GM12878 (cell line): ENCODE measurements around the gene OR4D6.

Experiments
- CTCF ChIP-seq, 3 experiments: IDR thresholded peaks in 2 of 3; conservative IDR thresholded peaks in 1 of 3; 2 replicates each; pipeline ENCODE4 v1.5.1; 2011; ENCODE audit warnings: low read depth in 3 of 3, low read length in 3 of 3, mild to moderate bottlenecking in 3 of 3, control low read depth in 2 of 3, moderate library complexity in 2 of 3, inconsistent platforms in 1 of 3, mixed read lengths in 1 of 3; ENCODE audit not compliant: control insufficient read depth in 2 of 3, insufficient read depth in 1 of 3; ENCODE audit errors: extremely low read depth in 1 of 3
- E2F4 ChIP-seq: IDR thresholded peaks from 2 replicates; pipeline ENCODE4 v1.6.1; 2012; ENCODE audit warnings: low read depth, low read length, improper control_type of control experiment
- ELK1 ChIP-seq: IDR thresholded peaks from 2 replicates; pipeline ENCODE4 v1.6.1; 2012; ENCODE audit warnings: low read depth, low read length, improper control_type of control experiment
- MYB ChIP-seq: fragments of 150-350 bp; IDR thresholded peaks from 2 replicates; pipeline ENCODE4 v1.6.1; 2014; ENCODE audit warnings: mild to moderate bottlenecking, low read depth, low read length, borderline replicate concordance
- MYC ChIP-seq: IDR thresholded peaks from 2 replicates; pipeline ENCODE4 v1.6.1; 2011; ENCODE audit warnings: mild to moderate bottlenecking, low read length, moderate library complexity, inconsistent platforms; ENCODE audit not compliant: insufficient read depth, insufficient replicate concordance, insufficient read length, severe bottlenecking
- NR2C2 ChIP-seq: IDR thresholded peaks from 2 replicates; pipeline ENCODE4 v1.6.1; 2011; ENCODE audit warnings: borderline replicate concordance, low read depth; ENCODE audit not compliant: control insufficient read depth, insufficient read length
- POLR2AphosphoS5 ChIP-seq: IDR thresholded peaks from 2 replicates; pipeline ENCODE4 v1.6.1; 2011; ENCODE audit warnings: mild to moderate bottlenecking, low read length, inconsistent platforms
- RAD51 ChIP-seq: fragments of 450-650 bp; IDR thresholded peaks from 2 replicates; pipeline ENCODE4 v1.6.1; 2016; ENCODE audit warnings: moderate library complexity, mild to moderate bottlenecking, inconsistent platforms
- TAF1 ChIP-seq: IDR thresholded peaks from 2 replicates; pipeline ENCODE4 v1.6.1; 2011; ENCODE audit warnings: mild to moderate bottlenecking, low read depth, low read length, borderline replicate concordance
- TARDBP ChIP-seq: IDR thresholded peaks from 2 replicates; pipeline ENCODE4 v1.6.1; 2016; ENCODE audit warnings: borderline replicate concordance
- ZNF687 ChIP-seq: fragments of 450-650 bp; IDR thresholded peaks from 2 replicates; pipeline ENCODE4 v1.6.1; 2017; ENCODE audit warnings: mild to moderate bottlenecking, moderate library complexity

- TF ChIP-seq MYB (no peak), TARDBP (no peak), POLR2AphosphoS5 (no peak), CTCF (IDR thresholded peaks at IDR 0.05 in 2 of 3, conservative IDR thresholded peaks at IDR 0.05 in 1 of 3; ENCODE audit: control insufficient read depth in 2 of 3, extremely low read depth in 1 of 3, insufficient read depth in 1 of 3, low read depth in 3 of 3, low read length in 3 of 3) (no peak), ELK1 (no peak), E2F4 (no peak), ZNF687 (no peak), TAF1 (no peak), NR2C2 (no peak), MYC (no peak), RAD51 (no peak)
These were observed 41.6 kb upstream of the OR4D6 start for GRCh38 chr11:59415111-59415510.
